BE2C (cell line): ENCODE measurements around the gene ARSB.

Source experiments
- DNase-seq: peaks from one replicate; pipeline ENCODE4 v3.0.0-alpha.2; 2020
- H3K27me3 ChIP-seq: fragments of 250-450 bp; sonication (Bioruptor Pico); 2 replicates; pipeline ENCODE4 v1.5.1; 2020; ENCODE audit warnings: mild to moderate bottlenecking
- H3K36me3 ChIP-seq: fragments of 250-450 bp; sonication (Bioruptor Pico); 2 replicates; pipeline ENCODE4 v1.5.1; 2020; ENCODE audit warnings: mild to moderate bottlenecking
- H3K4me1 ChIP-seq: fragments of 250-450 bp; sonication (Bioruptor Pico); 2 replicates; pipeline ENCODE4 v1.5.1; 2020
- H3K4me3 ChIP-seq: 2 replicates; pipeline ENCODE4 v1.5.1; 2011; ENCODE audit warnings: low read depth, low read length
- H3K9me3 ChIP-seq: fragments of 250-450 bp; sonication (Bioruptor Pico); 2 replicates; pipeline ENCODE4 v1.5.1; 2020
- TF ChIP-seq, protein P1 (sequence below): IDR thresholded peaks from 2 replicates; pipeline ENCODE4 v1.5.1; 2012; ENCODE audit warnings: mild to moderate bottlenecking, low read depth, low read length

ARSB gene

DNA sequence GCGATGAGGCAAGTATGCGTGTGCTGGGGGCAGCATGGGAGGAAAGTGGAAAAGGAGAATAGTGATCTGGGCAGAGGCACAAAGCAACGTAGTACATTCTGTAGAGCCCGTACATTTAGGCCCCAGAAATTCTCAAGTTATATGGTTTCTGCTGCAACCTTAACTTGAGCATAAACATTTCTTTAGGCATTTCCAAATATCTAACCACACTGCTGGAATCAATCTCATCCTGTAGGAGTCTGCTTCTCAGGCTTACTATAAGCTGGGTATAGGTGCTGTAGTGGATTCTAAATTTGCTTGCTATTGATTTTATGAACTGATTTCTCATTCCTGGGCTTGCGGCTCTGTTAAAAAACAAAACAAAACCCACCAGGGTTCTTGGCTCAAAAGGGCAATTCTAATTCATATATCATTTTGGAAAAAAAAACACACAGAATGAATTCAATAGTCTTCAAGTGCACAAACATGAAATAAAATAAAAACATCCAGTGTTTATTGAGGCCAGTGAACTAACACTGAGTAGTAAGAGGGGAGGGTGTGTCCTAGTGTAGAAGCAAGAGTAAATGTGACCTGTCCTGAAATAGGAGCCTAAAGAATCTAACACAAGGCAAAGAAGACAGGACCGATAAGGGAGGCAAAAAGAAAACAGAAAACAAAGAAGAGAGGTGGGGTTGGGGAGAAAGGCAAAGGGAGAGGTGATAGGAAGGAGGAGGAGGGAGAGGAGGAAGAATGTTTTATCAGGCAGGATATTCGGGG lies 191.0 kb downstream of the ARSB start:
- Histone ChIP-seq H3K27me3 (no peaks in the 10 kb centered on the region), H3K36me3 (no peaks in the 10 kb centered on the region), H3K4me1 (peaks cover 15% of the 10 kb centered on the region), H3K4me3 (no peak overlapping the region), H3K9me3 (no peaks in the 10 kb centered on the region)
- no peak for DNase-seq
- TF ChIP-seq, protein P1, sequence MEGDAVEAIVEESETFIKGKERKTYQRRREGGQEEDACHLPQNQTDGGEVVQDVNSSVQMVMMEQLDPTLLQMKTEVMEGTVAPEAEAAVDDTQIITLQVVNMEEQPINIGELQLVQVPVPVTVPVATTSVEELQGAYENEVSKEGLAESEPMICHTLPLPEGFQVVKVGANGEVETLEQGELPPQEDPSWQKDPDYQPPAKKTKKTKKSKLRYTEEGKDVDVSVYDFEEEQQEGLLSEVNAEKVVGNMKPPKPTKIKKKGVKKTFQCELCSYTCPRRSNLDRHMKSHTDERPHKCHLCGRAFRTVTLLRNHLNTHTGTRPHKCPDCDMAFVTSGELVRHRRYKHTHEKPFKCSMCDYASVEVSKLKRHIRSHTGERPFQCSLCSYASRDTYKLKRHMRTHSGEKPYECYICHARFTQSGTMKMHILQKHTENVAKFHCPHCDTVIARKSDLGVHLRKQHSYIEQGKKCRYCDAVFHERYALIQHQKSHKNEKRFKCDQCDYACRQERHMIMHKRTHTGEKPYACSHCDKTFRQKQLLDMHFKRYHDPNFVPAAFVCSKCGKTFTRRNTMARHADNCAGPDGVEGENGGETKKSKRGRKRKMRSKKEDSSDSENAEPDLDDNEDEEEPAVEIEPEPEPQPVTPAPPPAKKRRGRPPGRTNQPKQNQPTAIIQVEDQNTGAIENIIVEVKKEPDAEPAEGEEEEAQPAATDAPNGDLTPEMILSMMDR, result no peak

DNA sequence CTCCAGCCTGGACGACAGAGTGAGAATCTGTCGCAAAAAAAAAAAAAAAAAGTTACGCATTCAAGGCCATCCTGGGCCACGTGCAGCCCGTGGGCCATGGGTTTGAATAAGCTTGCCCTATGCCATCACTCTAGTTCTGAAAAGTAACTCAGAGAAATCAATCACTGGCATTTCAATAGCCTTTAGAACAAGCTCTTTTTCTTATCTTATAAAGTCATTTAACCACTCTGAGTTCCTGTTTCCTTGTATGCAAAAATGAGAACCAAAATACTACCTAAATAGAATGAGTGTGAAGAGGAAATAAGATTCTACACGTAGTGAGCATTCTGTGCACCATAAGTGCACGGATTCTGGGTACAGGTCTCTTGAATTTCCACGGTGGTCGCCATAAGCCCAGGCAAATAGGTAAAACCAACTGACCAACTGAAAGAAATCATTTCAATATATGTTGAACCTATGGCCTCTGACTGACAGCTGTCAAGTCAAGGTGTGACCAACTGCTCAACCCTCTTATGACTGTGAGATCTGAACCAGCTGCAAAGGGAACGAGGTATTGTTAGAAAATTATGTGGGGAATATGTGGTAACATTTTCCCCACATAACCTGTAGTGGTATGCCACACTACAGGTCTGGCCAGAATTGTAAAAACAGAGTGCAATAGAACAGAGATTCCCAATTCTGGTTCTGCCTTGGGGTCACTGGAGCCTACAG lies 192.6 kb downstream of the ARSB start:
- Histone ChIP-seq H3K4me1 (peaks cover 4% of the 10 kb centered on the region), H3K9me3 (no peaks in the 10 kb centered on the region), H3K4me3 (no peak overlapping the region), H3K36me3 (no peaks in the 10 kb centered on the region), H3K27me3 (no peaks in the 10 kb centered on the region)
- no peak for DNase-seq
- TF ChIP-seq, protein P1, result no peak

DNA sequence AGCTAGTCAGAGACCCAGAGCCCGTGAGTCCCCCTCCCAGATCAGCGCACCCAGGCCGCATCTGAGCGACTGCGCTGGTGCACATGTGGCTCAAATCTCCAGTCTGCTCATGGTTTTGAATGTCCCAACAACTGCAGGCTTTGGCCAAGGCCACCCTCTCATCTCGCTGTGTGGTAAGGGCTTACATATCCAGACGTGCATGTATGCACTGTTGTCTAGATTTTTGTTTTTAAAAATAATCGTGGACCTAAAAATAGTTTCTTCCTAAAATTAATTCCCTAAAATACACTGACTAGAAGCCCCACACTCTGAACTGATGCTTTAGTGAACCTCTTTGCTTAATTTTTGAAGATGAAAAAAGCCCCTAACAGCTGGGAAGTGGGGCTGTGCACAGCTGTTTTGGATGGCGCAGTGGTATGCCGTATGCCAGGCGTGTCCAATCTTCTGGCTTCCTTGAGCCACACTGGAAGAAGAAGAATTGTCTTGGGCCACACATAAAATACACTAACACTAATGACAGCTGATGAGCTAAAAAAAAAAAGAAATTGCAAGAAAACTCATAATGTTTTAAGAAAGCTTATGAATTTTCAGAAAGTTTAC lies 193.5 kb downstream of the ARSB start:
- Histone ChIP-seq H3K4me3 (no peak overlapping the region), H3K9me3 (no peaks in the 10 kb centered on the region), H3K4me1 (no peaks in the 10 kb centered on the region), H3K36me3 (no peaks in the 10 kb centered on the region), H3K27me3 (no peaks in the 10 kb centered on the region)
- no peak for DNase-seq
- TF ChIP-seq, protein P1, result no peak

DNA sequence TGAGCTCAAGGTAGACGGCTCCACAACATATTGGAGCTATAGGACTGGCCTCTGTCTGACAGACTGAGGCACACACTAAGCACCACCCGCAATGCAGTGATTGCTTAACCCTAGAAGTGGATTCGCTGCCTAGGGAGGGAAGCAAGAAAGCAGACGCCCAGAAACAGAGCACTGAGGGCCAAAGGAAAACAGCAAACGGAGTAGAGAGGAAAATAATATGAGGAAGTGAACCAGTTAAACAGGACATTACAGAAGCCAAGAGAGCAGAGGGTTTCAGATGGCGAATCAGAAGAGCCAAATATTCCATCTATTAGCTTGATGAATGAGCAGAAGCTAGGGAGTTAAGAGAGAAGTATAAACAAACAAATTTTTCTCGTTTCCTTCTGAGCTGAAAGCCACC lies 197.3 kb downstream of the ARSB start:
- H3K4me3 ChIP-seq, result no peak overlapping the region
- no peaks in the 10 kb centered on the region; the same call in 1 of the 2 replicates for H3K4me1 ChIP-seq
- no peaks in the 10 kb centered on the region for H3K27me3 ChIP-seq
- no peak for DNase-seq
- H3K9me3 ChIP-seq, result no peaks in the 10 kb centered on the region
- H3K36me3 ChIP-seq, result no peaks in the 10 kb centered on the region
- TF ChIP-seq, protein P1, result no peak

DNA sequence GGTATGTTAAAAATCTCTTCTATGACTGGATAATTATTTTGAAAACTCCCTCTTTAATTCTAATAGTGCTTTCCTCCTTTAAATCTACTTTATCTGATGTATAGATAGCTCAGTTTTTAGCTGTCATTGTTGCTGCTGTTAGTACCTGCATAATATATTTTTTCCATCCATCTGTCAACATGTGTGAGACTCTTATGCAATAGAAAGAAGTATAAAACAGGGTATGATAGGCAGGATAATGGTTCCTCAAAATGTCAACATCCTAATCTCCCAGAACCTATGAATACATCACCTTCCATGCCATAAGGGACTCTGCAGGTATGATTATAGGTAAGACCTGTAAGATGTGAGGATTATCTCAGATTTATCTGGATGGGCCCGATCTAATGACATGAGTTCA lies 199.7 kb downstream of the ARSB start:
- H3K4me1 ChIP-seq, result no peaks in the 10 kb centered on the region; the same call in 1 of the 2 replicates
- TF ChIP-seq, protein P1, result no peak
- H3K36me3 ChIP-seq, result no peaks in the 10 kb centered on the region
- no peak overlapping the region for H3K4me3 ChIP-seq
- no peaks in the 10 kb centered on the region for H3K9me3 ChIP-seq
- no peak for DNase-seq
- H3K27me3 ChIP-seq, result no peaks in the 10 kb centered on the region
